ENCODE data around the gene DES.

Gene DES

GRCh38 chr2:219418155-219419011, at the start of gene DES:
Gene DES (plus strand): TSS chr2:219418377. CDS start chr2:219418463, 86 bp downstream.
- Histone ChIP-seq H3K4me3 (ENCODE audit: low read depth, low read length) (no peak within 1 kb of the TSS), H3K4me1 (ENCODE audit: control insufficient read depth, insufficient read depth, low read length, unreplicated experiment) (no peaks in the 10 kb centered on the region), H3K36me3 (ENCODE audit: insufficient read depth, low read length) (no peaks in the 10 kb centered on the region), H3K79me2 (ENCODE audit: control insufficient read depth, insufficient read depth, low read length, unreplicated experiment) (no peaks in the 10 kb centered on the region), H2AFZ (ENCODE audit: low read length, unreplicated experiment) (no peak within 1 kb of the TSS), H3K27me3 (ENCODE audit: insufficient read depth, low read length) (peaks cover 12% of the 10 kb centered on the region; the same call in 1 of the 2 replicates), H3K27ac (ENCODE audit: low read depth, low read length) (no peak within 1 kb of the TSS)

GRCh38 chr2:219368690-219369191, 49.4 kb upstream of the DES start:
- no peak overlapping the region for H2AFZ ChIP-seq (ENCODE audit: low read length, unreplicated experiment)
- H3K27ac ChIP-seq (ENCODE audit: low read depth, low read length) = no peak overlapping the region; the same call in 1 of the 2 replicates
- peaks cover 3% of the 10 kb centered on the region; the same call in 1 of the 2 replicates for H3K36me3 ChIP-seq (ENCODE audit: insufficient read depth, low read length)
- peaks cover 13% of the 10 kb centered on the region for H3K4me1 ChIP-seq (ENCODE audit: control insufficient read depth, insufficient read depth, low read length, unreplicated experiment)
- no peaks in the 10 kb centered on the region for H3K27me3 ChIP-seq (ENCODE audit: insufficient read depth, low read length)
- peak overlapping the region; percentile 47; the same call in 1 of the 2 replicates for H3K4me3 ChIP-seq (ENCODE audit: low read depth, low read length)
- no peaks in the 10 kb centered on the region for H3K79me2 ChIP-seq (ENCODE audit: control insufficient read depth, insufficient read depth, low read length, unreplicated experiment)

GRCh38 chr2:219369447-219369861, 48.7 kb upstream of the DES start:
- no peak overlapping the region for H3K27ac ChIP-seq (ENCODE audit: low read depth, low read length)
- H3K27me3 ChIP-seq (ENCODE audit: insufficient read depth, low read length) = no peaks in the 10 kb centered on the region
- H3K79me2 ChIP-seq (ENCODE audit: control insufficient read depth, insufficient read depth, low read length, unreplicated experiment) = no peaks in the 10 kb centered on the region
- no peak overlapping the region for H2AFZ ChIP-seq (ENCODE audit: low read length, unreplicated experiment)
- peaks cover 13% of the 10 kb centered on the region for H3K4me1 ChIP-seq (ENCODE audit: control insufficient read depth, insufficient read depth, low read length, unreplicated experiment)
- H3K4me3 ChIP-seq (ENCODE audit: low read depth, low read length) = no peak overlapping the region
- peaks cover 7% of the 10 kb centered on the region; the same call in 1 of the 2 replicates for H3K36me3 ChIP-seq (ENCODE audit: insufficient read depth, low read length)

GRCh38 chr2:219378163-219378851, 39.9 kb upstream of the DES start:
- Histone ChIP-seq H3K4me1 (ENCODE audit: control insufficient read depth, insufficient read depth, low read length, unreplicated experiment) (no peaks in the 10 kb centered on the region), H3K4me3 (ENCODE audit: low read depth, low read length) (no peak overlapping the region), H3K27me3 (ENCODE audit: insufficient read depth, low read length) (no peaks in the 10 kb centered on the region), H3K27ac (ENCODE audit: low read depth, low read length) (no peak overlapping the region), H3K79me2 (ENCODE audit: control insufficient read depth, insufficient read depth, low read length, unreplicated experiment) (no peaks in the 10 kb centered on the region), H3K36me3 (ENCODE audit: insufficient read depth, low read length) (peaks cover 21% of the 10 kb centered on the region; the same call in 1 of the 2 replicates), H2AFZ (ENCODE audit: low read length, unreplicated experiment) (no peak overlapping the region)

GRCh38 chr2:219380926-219381325, 37.3 kb upstream of the DES start:
- H3K4me1 ChIP-seq (ENCODE audit: control insufficient read depth, insufficient read depth, low read length, unreplicated experiment) = no peaks in the 10 kb centered on the region
- H3K36me3 ChIP-seq (ENCODE audit: insufficient read depth, low read length) = peaks cover 19% of the 10 kb centered on the region; the same call in 1 of the 2 replicates
- H3K27ac ChIP-seq (ENCODE audit: low read depth, low read length) = no peak overlapping the region
- H2AFZ ChIP-seq (ENCODE audit: low read length, unreplicated experiment) = no peak overlapping the region
- no peaks in the 10 kb centered on the region for H3K27me3 ChIP-seq (ENCODE audit: insufficient read depth, low read length)
- H3K79me2 ChIP-seq (ENCODE audit: control insufficient read depth, insufficient read depth, low read length, unreplicated experiment) = peaks cover 2% of the 10 kb centered on the region
- no peak overlapping the region for H3K4me3 ChIP-seq (ENCODE audit: low read depth, low read length)

GRCh38 chr2:219381448-219381847, 36.7 kb upstream of the DES start:
- Histone ChIP-seq H2AFZ (ENCODE audit: low read length, unreplicated experiment) (no peak overlapping the region), H3K4me1 (ENCODE audit: control insufficient read depth, insufficient read depth, low read length, unreplicated experiment) (peaks cover 5% of the 10 kb centered on the region), H3K4me3 (ENCODE audit: low read depth, low read length) (no peak overlapping the region), H3K27ac (ENCODE audit: low read depth, low read length) (no peak overlapping the region), H3K79me2 (ENCODE audit: control insufficient read depth, insufficient read depth, low read length, unreplicated experiment) (peaks cover 7% of the 10 kb centered on the region), H3K36me3 (ENCODE audit: insufficient read depth, low read length) (peaks cover 20% of the 10 kb centered on the region; the same call in 1 of the 2 replicates), H3K27me3 (ENCODE audit: insufficient read depth, low read length) (no peaks in the 10 kb centered on the region)

- H3K79me2 ChIP-seq (ENCODE audit: control insufficient read depth, insufficient read depth, low read length, unreplicated experiment) = peaks cover 14% of the 10 kb centered on the region
- peaks cover 17% of the 10 kb centered on the region; the same call in 1 of the 2 replicates for H3K36me3 ChIP-seq (ENCODE audit: insufficient read depth, low read length)
- H3K4me3 ChIP-seq (ENCODE audit: low read depth, low read length) = no peak overlapping the region
- peaks cover 15% of the 10 kb centered on the region for H3K4me1 ChIP-seq (ENCODE audit: control insufficient read depth, insufficient read depth, low read length, unreplicated experiment)
- H3K27ac ChIP-seq (ENCODE audit: low read depth, low read length) = no peak overlapping the region
- no peaks in the 10 kb centered on the region for H3K27me3 ChIP-seq (ENCODE audit: insufficient read depth, low read length)
- no peak overlapping the region for H2AFZ ChIP-seq (ENCODE audit: low read length, unreplicated experiment)
Measured at GRCh38 chr2:219384083-219384713, 34.0 kb upstream of the DES start.

GRCh38 chr2:219384859-219385258, 33.3 kb upstream of the DES start:
- H3K79me2 ChIP-seq (ENCODE audit: control insufficient read depth, insufficient read depth, low read length, unreplicated experiment) = peaks cover 14% of the 10 kb centered on the region
- H3K4me1 ChIP-seq (ENCODE audit: control insufficient read depth, insufficient read depth, low read length, unreplicated experiment) = peaks cover 15% of the 10 kb centered on the region
- H3K36me3 ChIP-seq (ENCODE audit: insufficient read depth, low read length) = peaks cover 17% of the 10 kb centered on the region; the same call in 1 of the 2 replicates
- H3K4me3 ChIP-seq (ENCODE audit: low read depth, low read length) = no peak overlapping the region
- no peak overlapping the region for H3K27ac ChIP-seq (ENCODE audit: low read depth, low read length)
- H3K27me3 ChIP-seq (ENCODE audit: insufficient read depth, low read length) = no peaks in the 10 kb centered on the region
- H2AFZ ChIP-seq (ENCODE audit: low read length, unreplicated experiment) = no peak overlapping the region

GRCh38 chr2:219385958-219386520, 32.1 kb upstream of the DES start:
- Histone ChIP-seq H3K4me3 (ENCODE audit: low read depth, low read length) (peak overlapping the region; percentile 85), H3K27ac (ENCODE audit: low read depth, low read length) (no peak overlapping the region), H3K4me1 (ENCODE audit: control insufficient read depth, insufficient read depth, low read length, unreplicated experiment) (peaks cover 15% of the 10 kb centered on the region), H2AFZ (ENCODE audit: low read length, unreplicated experiment) (no peak overlapping the region), H3K79me2 (ENCODE audit: control insufficient read depth, insufficient read depth, low read length, unreplicated experiment) (peaks cover 14% of the 10 kb centered on the region), H3K27me3 (ENCODE audit: insufficient read depth, low read length) (no peaks in the 10 kb centered on the region), H3K36me3 (ENCODE audit: insufficient read depth, low read length) (peaks cover 16% of the 10 kb centered on the region; the same call in 1 of the 2 replicates)
